GM21723 (cell line): ENCODE results near the gene C1orf159.
A peak's percentile ranks its signal among the peaks of the same experiment; 100 is the strongest.

ENCODE experiments used
- ATAC-seq: cut with Tn5 transposase; IDR thresholded peaks from one replicate; pipeline ENCODE4 v1.9.1; 2021; ENCODE audit warnings: mild to moderate bottlenecking, moderate library complexity; ENCODE audit not compliant: unreplicated experiment

The C1orf159 gene

DNA sequence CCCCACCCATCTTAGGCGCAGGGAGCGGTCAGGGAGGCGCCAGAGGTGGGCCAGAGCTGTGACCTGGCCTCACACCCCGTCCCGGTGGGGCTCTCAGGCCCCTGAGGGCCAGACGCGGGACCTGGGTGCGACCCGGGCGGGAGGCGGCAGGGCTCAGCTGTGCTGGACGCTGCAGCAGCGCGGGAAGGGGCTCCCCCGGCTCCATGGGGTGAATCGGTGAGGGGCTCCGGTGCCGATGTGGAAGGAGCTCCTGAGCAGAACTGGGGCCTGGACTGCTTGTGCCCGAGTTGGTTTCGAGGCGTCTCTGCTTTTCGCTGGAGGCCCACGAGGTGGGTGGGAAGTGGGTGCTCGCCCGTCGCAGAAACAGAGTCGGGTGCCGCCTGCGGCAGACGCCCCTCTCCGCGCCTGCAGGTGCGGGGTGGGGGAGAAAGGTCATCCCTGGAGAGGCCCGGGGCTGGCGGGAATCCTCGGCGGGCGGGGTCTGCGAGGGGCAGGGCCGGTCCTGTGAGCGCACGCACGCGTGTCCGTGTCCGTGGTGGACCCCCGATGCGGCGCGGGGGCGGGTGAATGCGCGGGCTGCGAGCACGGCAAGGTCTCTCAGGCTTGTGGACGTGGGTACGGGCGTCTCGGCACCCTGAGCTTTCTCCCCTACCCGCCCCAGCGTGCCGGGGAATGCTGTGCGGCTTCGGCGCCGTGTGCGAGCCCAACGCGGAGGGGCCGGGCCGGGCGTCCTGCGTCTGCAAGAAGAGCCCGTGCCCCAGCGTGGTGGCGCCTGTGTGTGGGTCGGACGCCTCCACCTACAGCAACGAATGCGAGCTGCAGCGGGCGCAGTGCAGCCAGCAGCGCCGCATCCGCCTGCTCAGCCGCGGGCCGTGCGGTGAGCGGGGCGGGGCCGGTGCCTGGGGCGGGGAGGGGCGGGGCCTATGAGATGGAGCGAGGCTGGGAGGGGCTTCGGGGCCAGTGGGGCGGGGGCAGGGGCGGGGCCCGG, 75.6 kb downstream of the C1orf159 start:
- peak; percentile 38 for ATAC-seq

DNA sequence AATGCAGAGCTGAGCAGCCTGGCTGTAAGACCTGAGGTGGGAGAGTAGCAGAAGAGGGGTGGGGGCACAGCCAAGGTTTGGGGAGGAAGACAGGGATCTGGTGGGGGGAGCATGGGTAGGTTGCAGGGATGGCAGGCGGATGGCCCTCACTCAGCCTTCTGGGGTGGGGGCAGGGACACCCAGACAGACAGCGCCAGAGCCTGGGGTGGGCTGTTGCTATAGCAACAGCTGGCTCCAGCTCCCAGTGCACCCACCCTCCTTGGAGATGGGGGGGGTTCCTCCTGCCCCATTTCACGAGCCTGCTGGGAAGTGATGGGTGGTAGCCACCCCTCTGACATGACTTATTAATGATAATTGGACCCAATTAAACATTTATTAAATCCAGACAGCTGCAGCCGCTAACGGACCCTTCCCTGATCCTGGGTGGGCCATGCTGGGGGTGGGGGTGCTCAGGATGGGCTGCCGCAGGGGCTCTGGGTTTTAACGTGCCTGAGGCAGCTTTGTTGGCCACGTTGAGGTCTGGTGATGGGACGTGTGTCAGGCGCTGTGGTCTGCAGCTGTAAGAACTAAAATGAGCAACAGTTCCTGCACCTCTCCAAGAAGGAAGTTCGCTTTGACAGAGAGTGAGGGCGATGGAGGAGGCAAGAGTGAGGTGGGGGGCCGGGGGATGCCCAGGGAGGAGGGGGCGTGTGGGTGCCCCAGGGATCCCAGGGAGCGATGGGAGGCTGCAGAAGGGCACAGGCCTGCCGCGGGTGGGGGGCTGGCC, 76.6 kb downstream of the C1orf159 start:
- ATAC-seq: no peak

- ATAC-seq: peak; percentile 37
These were observed 77.2 kb downstream of the C1orf159 start for GRCh38 chr1:1038694-1039093.

DNA sequence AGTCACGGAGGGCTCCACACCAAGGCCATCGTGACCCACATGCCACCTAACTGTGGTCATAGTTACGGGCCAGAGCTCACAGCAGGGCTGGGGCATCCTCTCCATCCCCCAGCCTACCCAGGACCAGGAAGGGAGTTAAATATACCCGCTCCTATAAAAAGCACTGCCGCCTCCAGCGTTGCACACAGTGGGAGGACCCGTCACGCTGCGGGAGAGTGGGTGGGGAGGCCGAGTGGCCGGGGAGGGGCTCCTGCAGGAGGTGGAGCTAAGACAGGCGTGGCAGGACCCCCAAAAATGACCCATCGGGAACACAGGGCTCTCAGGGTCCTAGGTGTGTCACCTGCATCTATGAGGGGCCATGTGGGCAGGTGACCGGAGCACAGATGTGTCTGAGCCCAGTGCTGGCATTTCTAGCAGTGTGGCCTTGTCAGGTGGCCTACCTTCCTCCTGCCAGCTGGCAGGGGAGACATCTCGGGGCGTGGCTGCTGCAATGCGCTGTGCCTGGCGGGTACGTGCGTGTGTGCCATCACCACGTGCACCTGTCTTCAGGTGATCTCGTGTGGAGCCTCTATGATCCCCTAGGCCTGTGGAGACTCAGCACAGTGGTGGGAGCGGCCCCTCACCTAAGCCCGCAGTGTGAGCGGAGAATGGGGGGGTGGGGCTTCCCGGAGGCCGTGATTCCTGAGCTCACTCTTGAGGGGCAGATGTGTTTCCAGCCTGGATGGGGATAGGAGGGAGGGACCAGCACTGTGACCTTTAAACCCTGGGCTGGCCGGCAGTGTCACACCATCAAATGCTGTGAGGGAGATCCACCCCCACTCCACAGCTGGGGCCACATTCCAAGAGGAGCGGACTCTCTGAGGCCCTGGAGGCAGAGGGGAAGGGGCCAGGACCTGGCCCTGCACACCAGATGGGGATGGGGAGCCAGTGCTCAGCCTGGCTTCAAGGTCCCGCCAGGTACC, 78.2 kb downstream of the C1orf159 start:
- no peak for ATAC-seq

DNA sequence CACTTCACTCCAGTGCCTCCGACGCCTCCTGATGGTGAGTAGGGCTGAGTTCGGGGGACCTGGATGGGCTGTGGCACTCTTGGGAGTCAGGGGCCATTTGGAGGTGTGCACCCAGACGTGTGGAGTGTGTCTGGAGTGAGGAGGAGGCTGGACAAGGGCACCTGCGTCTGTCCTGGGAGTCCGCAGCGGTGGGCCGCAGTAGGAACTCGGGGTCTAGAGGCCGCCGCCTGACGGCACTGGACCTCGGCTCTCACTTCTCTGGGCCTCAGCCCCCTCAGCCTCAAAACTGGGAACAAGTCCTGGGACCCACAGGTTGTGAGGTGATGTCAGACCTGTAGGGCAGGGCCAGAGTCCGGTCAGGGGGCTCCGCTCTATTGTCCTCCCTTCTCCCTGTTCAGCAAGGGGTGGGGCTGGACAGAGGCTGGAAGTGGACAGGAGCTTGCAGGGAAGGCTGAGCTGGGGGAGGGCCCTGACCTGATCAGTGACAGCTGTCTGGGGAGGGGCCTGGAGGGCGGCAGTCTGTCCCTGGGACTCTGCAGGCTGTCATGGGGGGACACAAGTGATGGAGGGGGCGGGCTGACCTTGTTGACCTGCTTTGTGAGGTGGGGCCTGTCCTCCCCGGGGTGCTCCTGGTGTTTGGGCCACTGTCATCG, 80.5 kb downstream of the C1orf159 start:
- no peak for ATAC-seq

DNA sequence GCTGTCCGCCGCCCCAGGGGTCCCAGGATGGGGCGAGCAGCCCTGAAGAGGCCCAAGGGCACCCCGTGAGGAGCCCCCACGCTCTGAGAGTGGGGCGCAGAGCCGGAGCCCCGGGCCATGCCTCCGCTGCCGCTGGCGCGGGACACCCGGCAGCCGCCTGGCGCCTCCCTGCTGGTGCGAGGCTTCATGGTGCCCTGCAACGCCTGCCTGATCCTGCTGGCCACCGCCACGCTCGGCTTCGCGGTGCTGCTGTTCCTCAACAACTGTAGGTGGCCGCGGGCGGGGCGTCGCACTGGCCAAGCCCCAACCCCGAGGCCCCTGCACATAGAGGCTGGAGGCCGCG, 81.5 kb downstream of the C1orf159 start:
- no peak for ATAC-seq

DNA sequence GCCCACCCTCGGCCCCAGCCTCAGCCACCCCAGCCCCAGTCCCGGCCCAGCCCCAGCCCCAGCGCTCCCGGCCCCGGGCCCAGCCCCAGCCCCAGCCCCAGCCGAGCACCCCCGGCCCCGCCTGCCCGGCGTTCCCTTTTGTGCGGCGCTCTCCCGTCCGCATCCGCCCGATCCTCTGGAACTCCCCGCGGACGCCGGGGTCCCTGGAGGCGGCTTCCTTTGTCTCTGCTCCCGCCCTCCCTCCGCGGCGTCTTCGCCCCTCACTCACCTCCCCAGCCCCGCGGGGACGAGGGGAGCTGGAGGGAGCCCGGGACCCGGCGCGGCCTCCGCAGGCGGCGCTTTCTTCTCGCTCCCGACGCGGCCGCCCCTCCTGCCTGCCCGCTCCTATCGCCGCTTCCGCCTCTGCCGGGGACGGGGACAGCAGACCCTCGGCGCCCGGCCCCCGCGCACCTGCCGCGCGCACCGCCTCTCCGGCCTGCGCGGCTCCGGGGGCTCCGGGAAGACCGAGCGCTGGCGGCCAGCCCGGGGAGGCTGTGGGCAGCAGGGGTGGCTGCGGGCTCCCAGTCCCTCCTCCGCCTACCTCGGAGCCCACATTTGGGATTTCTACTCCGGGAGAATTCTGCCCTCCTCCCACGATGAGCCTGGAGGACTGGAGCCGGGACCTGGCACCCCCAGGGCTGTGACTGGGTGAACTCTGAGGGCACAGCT, 82.0 kb downstream of the C1orf159 start:
- ATAC-seq: no peak

GRCh38 chr1:1033009-1033587, 82.8 kb downstream of the C1orf159 start:
- ATAC-seq: peak; percentile 78

GRCh38 chr1:1032424-1032823, 83.5 kb downstream of the C1orf159 start:
- no peak for ATAC-seq
